Measurements from ENCODE around the gene TEX13D. TPM values are rescaled to one million over a fixed set of nuclear protein-coding genes. Genes with fewer than 3 reads are reported as not detected.

TEX13D gene
- polyA plus RNA-seq, 1 of the 3 experiments (the other 2 are of a cell fraction): not detected

GRCh38 chrX:124358800-124359383 lies 26.4 kb downstream of the TEX13D start:
- Histone ChIP-seq H3K27me3 (ENCODE audit: insufficient read depth) (no peaks in the 10 kb centered on the region), H3K9me2 (no peaks in the 10 kb centered on the region), H3K79me2 (ENCODE audit: insufficient read depth) (no peaks in the 10 kb centered on the region), H4K20me1 (ENCODE audit: insufficient read depth) (no peaks in the 10 kb centered on the region), H3K9me3 (no peaks in the 10 kb centered on the region), H3F3A (replicated peaks; ENCODE audit: insufficient read depth) (no peaks in the 10 kb centered on the region), H3K9ac (no peak overlapping the region), H2AFZ (ENCODE audit: low read depth) (no peak overlapping the region), H3K27ac (ENCODE audit: low read depth in 2 of 2, low read length in 1 of 2) (no peak overlapping the region), H3K4me1 (ENCODE audit: control insufficient read depth in 1 of 2, insufficient read depth in 2 of 2, low read depth in 1 of 2, low read length in 1 of 2) (no peaks in the 10 kb centered on the region), H3K4me2 (no peak overlapping the region), H3K36me3 (replicated peaks in 1 of 2; ENCODE audit: control insufficient read depth in 1 of 2, insufficient read depth in 2 of 2, low read length in 1 of 2) (no peaks in the 10 kb centered on the region), H3K4me3 (ENCODE audit: low read depth in 2 of 2, low read length in 1 of 2) (no peak overlapping the region)
- WGBS (ENCODE audit: low lambda C conversion rate): 27% methylated on average over 3 of the region's 3 CpGs
- TF ChIP-seq GATA2 (CRISPR knock-in tag; IDR thresholded peaks at IDR 0.05) (no peak), RFX5 (IDR thresholded peaks at IDR 0.05; ENCODE audit: low read length) (no peak), IRF3 (IDR thresholded peaks at IDR 0.05; ENCODE audit: low read depth, low read length) (no peak), FOXM1 (IDR thresholded peaks at IDR 0.05; ENCODE audit: low read depth) (no peak), MAX (IDR thresholded peaks at IDR 0.05; ENCODE audit: low read depth) (no peak), SIN3A (IDR thresholded peaks at IDR 0.05; ENCODE audit: borderline replicate concordance, low read depth, low read length) (no peak), ELF1 (IDR thresholded peaks at IDR 0.05) (no peak), CHD2 (IDR thresholded peaks at IDR 0.05; ENCODE audit: low read length, partially characterized antibody) (no peak), EP300 (IDR thresholded peaks at IDR 0.05; ENCODE audit: borderline replicate concordance in 1 of 2, low read depth in 1 of 2, low read length in 1 of 2) (no peak), RAD21 (IDR thresholded peaks at IDR 0.05; ENCODE audit: low read length) (no peak), PBX3 (IDR thresholded peaks at IDR 0.05) (no peak), RXRA (IDR thresholded peaks at IDR 0.05; ENCODE audit: borderline replicate concordance, low read depth) (no peak), TAF1 (IDR thresholded peaks at IDR 0.05; ENCODE audit: borderline replicate concordance, low read depth, low read length) (no peak), MXI1 (IDR thresholded peaks at IDR 0.05; ENCODE audit: low read depth, low read length) (no peak), TCF12 (IDR thresholded peaks at IDR 0.05) (no peak), NFIC (IDR thresholded peaks at IDR 0.05; ENCODE audit: borderline replicate concordance) (no peak), RCOR1 (IDR thresholded peaks at IDR 0.05; ENCODE audit: low read length) (no peak)
- DNase-seq: no peak
- ChIA-PET CTCF (interaction anchor here (1.3 kb wide), 1 partner anchor 16 kb away, joined by 3 read pairs; no protein-coding TSS in a partner anchor), POLR2A (no interaction called here)

- Histone ChIP-seq H3K36me3 (replicated peaks in 1 of 2; ENCODE audit: control insufficient read depth in 1 of 2, insufficient read depth in 2 of 2, low read length in 1 of 2) (no peaks in the 10 kb centered on the region), H3K4me2 (no peak overlapping the region), H3K4me3 (ENCODE audit: low read depth in 2 of 2, low read length in 1 of 2) (no peak overlapping the region), H3K4me1 (ENCODE audit: control insufficient read depth in 1 of 2, insufficient read depth in 2 of 2, low read depth in 1 of 2, low read length in 1 of 2) (no peaks in the 10 kb centered on the region), H3K9ac (no peak overlapping the region), H3K27ac (ENCODE audit: low read depth in 2 of 2, low read length in 1 of 2) (no peak overlapping the region), H3F3A (replicated peaks; ENCODE audit: insufficient read depth) (no peaks in the 10 kb centered on the region), H3K79me2 (ENCODE audit: insufficient read depth) (no peaks in the 10 kb centered on the region), H2AFZ (ENCODE audit: low read depth) (no peak overlapping the region), H3K27me3 (ENCODE audit: insufficient read depth) (no peaks in the 10 kb centered on the region), H3K9me3 (no peaks in the 10 kb centered on the region), H3K9me2 (no peaks in the 10 kb centered on the region), H4K20me1 (ENCODE audit: insufficient read depth) (no peaks in the 10 kb centered on the region)
- ChIA-PET CTCF (no interaction called here), POLR2A (no interaction called here)
- WGBS (ENCODE audit: low lambda C conversion rate): 3% methylated on average over 2 of the region's 2 CpGs
- no peak for DNase-seq
- no peak for TF ChIP-seq MAX (IDR thresholded peaks at IDR 0.05; ENCODE audit: low read depth)
- no peak for TF ChIP-seq USF1 (IDR thresholded peaks at IDR 0.05; ENCODE audit: borderline replicate concordance, low read depth)
- no peak for TF ChIP-seq REST (IDR thresholded peaks at IDR 0.05; ENCODE audit: low read depth, low read length)
- TF ChIP-seq FOXM1 (IDR thresholded peaks at IDR 0.05; ENCODE audit: low read depth): no peak
- no peak for TF ChIP-seq SIN3A (IDR thresholded peaks at IDR 0.05; ENCODE audit: borderline replicate concordance, low read depth, low read length)
- TF ChIP-seq ELF1 (IDR thresholded peaks at IDR 0.05): no peak
Observed at GRCh38 chrX:124362072-124362471, 29.6 kb downstream of the TEX13D start.
